ENCODE results near the gene PER1. TPM values are rescaled to one million over a fixed set of nuclear protein-coding genes. Genes with fewer than 3 reads are reported as not detected.

The PER1 gene
- total and polyA plus RNA-seq, 9 of the 15 experiments (the other 6 are each of a cell fraction or from before 2014, with no cell fraction given): 0.13 to 26.0 (median 3.4) TPM

- peak; percentile 100 for TF ChIP-seq TBP (optimal IDR thresholded peaks at IDR 0.05; ENCODE audit: low read depth, low read length)
- peak; percentile 61 for TF ChIP-seq ZNF592 (IDR thresholded peaks at IDR 0.05)
- peak; percentile 69 for TF ChIP-seq CC2D1A (IDR thresholded peaks at IDR 0.05)
- TF ChIP-seq BRD4 (IDR thresholded peaks at IDR 0.05): peak; percentile 70; the same call in 1 of the 2 replicates
- no peak for TF ChIP-seq ZHX1 (conservative IDR thresholded peaks at IDR 0.05; ENCODE audit: low read length)
- TF ChIP-seq, protein P1, sequence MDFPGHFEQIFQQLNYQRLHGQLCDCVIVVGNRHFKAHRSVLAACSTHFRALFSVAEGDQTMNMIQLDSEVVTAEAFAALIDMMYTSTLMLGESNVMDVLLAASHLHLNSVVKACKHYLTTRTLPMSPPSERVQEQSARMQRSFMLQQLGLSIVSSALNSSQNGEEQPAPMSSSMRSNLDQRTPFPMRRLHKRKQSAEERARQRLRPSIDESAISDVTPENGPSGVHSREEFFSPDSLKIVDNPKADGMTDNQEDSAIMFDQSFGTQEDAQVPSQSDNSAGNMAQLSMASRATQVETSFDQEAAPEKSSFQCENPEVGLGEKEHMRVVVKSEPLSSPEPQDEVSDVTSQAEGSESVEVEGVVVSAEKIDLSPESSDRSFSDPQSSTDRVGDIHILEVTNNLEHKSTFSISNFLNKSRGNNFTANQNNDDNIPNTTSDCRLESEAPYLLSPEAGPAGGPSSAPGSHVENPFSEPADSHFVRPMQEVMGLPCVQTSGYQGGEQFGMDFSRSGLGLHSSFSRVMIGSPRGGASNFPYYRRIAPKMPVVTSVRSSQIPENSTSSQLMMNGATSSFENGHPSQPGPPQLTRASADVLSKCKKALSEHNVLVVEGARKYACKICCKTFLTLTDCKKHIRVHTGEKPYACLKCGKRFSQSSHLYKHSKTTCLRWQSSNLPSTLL (IDR thresholded peaks at IDR 0.05): peak; percentile 63; the same call in 1 of the 2 replicates
- TF ChIP-seq ARID1B (IDR thresholded peaks at IDR 0.05): no peak
- TF ChIP-seq, protein P2, sequence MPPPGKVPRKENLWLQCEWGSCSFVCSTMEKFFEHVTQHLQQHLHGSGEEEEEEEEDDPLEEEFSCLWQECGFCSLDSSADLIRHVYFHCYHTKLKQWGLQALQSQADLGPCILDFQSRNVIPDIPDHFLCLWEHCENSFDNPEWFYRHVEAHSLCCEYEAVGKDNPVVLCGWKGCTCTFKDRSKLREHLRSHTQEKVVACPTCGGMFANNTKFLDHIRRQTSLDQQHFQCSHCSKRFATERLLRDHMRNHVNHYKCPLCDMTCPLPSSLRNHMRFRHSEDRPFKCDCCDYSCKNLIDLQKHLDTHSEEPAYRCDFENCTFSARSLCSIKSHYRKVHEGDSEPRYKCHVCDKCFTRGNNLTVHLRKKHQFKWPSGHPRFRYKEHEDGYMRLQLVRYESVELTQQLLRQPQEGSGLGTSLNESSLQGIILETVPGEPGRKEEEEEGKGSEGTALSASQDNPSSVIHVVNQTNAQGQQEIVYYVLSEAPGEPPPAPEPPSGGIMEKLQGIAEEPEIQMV (tag; conservative IDR thresholded peaks at IDR 0.05; ENCODE audit: low read depth): peak; percentile 68; the same call in 1 of the 2 replicates
- TF ChIP-seq SIN3A (IDR thresholded peaks at IDR 0.05; ENCODE audit: borderline replicate concordance in 2 of 2, control insufficient read depth in 1 of 2, low read depth in 2 of 2, low read length in 2 of 2): peak in 1 of 2 experiments; percentile 39; a peak in 1 of 4 replicates
- TF ChIP-seq MAFF (IDR thresholded peaks at IDR 0.05; ENCODE audit: low read length): no peak
- 0 out of 2 replicates have a peak, but pooled peaks have one; percentile 57 for TF ChIP-seq ETS1 (conservative IDR thresholded peaks at IDR 0.05; ENCODE audit: control insufficient read depth, low read depth, low read length)
- peak; percentile 60 for TF ChIP-seq ZFX (CRISPR knock-in tag; IDR thresholded peaks at IDR 0.05)
- peak; percentile 51 for TF ChIP-seq EP300 (IDR thresholded peaks at IDR 0.05; ENCODE audit: low read length)
- no peak for TF ChIP-seq PCBP2 (IDR thresholded peaks at IDR 0.05; ENCODE audit: low read depth, low read length, poor library complexity, severe bottlenecking)
Observed at GRCh38 chr17:8125154-8125946, 26.9 kb downstream of the PER1 start (continued).

All from K562 (cell line).